KMS-11 (cell line): ENCODE results near the gene APIP.

ENCODE experiments used
- H2AFZ ChIP-seq: fragments of 200-600 bp; sonication (generic); 2 replicates; pipeline ENCODE4 v1.6.1; 2016; ENCODE audit warnings: antibody characterized with exemption, mixed run types, low read depth
- H3K27ac ChIP-seq: fragments of 200-600 bp; sonication (generic); 2 replicates; pipeline ENCODE4 v1.6.1; 2016; ENCODE audit warnings: mild to moderate bottlenecking, mixed run types
- H3K27me3 ChIP-seq: fragments of 200-600 bp; sonication (generic); 2 replicates; pipeline ENCODE4 v1.6.1; 2017; ENCODE audit warnings: mild to moderate bottlenecking, low read depth, mixed run types, moderate library complexity; ENCODE audit not compliant: insufficient read depth
- H3K36me3 ChIP-seq: fragments of 200-600 bp; sonication (generic); 2 replicates; pipeline ENCODE4 v1.6.1; 2017; ENCODE audit warnings: mild to moderate bottlenecking, mixed run types; ENCODE audit not compliant: insufficient read depth
- H3K4me1 ChIP-seq: fragments of 200-600 bp; sonication (generic); 2 replicates; pipeline ENCODE4 v1.6.1; 2016; ENCODE audit warnings: mild to moderate bottlenecking, low read depth, mixed run types; ENCODE audit not compliant: poor library complexity, severe bottlenecking
- H3K4me2 ChIP-seq: fragments of 200-600 bp; sonication (generic); 2 replicates; pipeline ENCODE4 v1.7.0; 2016; ENCODE audit warnings: mild to moderate bottlenecking, mixed run types
- H3K4me3 ChIP-seq: fragments of 200-600 bp; sonication (generic); IDR thresholded peaks from 2 replicates; pipeline ENCODE4 v1.6.1; 2017; ENCODE audit warnings: low read depth, low read length, mixed read lengths; ENCODE audit not compliant: insufficient read depth
- H3K79me2 ChIP-seq: fragments of 200-600 bp; sonication (generic); 2 replicates; pipeline ENCODE4 v1.6.1; 2016; ENCODE audit warnings: low read depth, mixed run types; ENCODE audit not compliant: insufficient read depth
- H3K9ac ChIP-seq: fragments of 200-600 bp; sonication (generic); 2 replicates; pipeline ENCODE4 v1.6.1; 2016; ENCODE audit warnings: mild to moderate bottlenecking, mixed run types
- H4K20me1 ChIP-seq: fragments of 200-600 bp; sonication (generic); 2 replicates; pipeline ENCODE4 v1.6.1; 2016; ENCODE audit warnings: mild to moderate bottlenecking, mixed run types; ENCODE audit not compliant: insufficient read depth
- CTCF ChIP-seq: fragments of 200-600 bp; sonication (generic); conservative IDR thresholded peaks from 2 replicates; pipeline ENCODE4 v1.6.1; 2017; ENCODE audit warnings: low read depth, mild to moderate bottlenecking, antibody characterized with exemption, low read length, moderate library complexity, mixed read lengths

Gene APIP

GRCh38 chr11:34856251-34856650, 59.9 kb downstream of the APIP start:
- H3K36me3 ChIP-seq, result no peaks in the 10 kb centered on the region
- no peak overlapping the region for H2AFZ ChIP-seq
- no peak overlapping the region for H3K9ac ChIP-seq
- H3K27ac ChIP-seq, result peak overlapping the region; percentile 99; the same call in 1 of the 2 replicates
- H3K4me2 ChIP-seq, result 0 out of 2 replicates have a peak overlapping the region, but pooled peaks have one; percentile 70
- no peak for TF ChIP-seq CTCF
- H3K4me3 ChIP-seq, result no peak overlapping the region
- no peaks in the 10 kb centered on the region for H4K20me1 ChIP-seq
- peaks cover 71% of the 10 kb centered on the region for H3K4me1 ChIP-seq
- no peaks in the 10 kb centered on the region for H3K79me2 ChIP-seq
- H3K27me3 ChIP-seq, result no peaks in the 10 kb centered on the region

GRCh38 chr11:34855754-34856095, 60.5 kb downstream of the APIP start:
- Histone ChIP-seq H3K36me3 (no peaks in the 10 kb centered on the region), H2AFZ (no peak overlapping the region), H3K27ac (no peak overlapping the region; the same call in 1 of the 2 replicates), H4K20me1 (no peaks in the 10 kb centered on the region), H3K9ac (no peak overlapping the region), H3K4me3 (no peak overlapping the region), H3K4me2 (no peak overlapping the region), H3K27me3 (no peaks in the 10 kb centered on the region), H3K79me2 (no peaks in the 10 kb centered on the region), H3K4me1 (peaks cover 66% of the 10 kb centered on the region)
- no peak for TF ChIP-seq CTCF

GRCh38 chr11:34855021-34855753, 61.0 kb downstream of the APIP start:
- Histone ChIP-seq H3K79me2 (no peaks in the 10 kb centered on the region), H2AFZ (no peak overlapping the region), H3K4me1 (peaks cover 61% of the 10 kb centered on the region), H3K4me2 (no peak overlapping the region), H4K20me1 (no peaks in the 10 kb centered on the region), H3K9ac (no peak overlapping the region), H3K27ac (no peak overlapping the region), H3K36me3 (no peaks in the 10 kb centered on the region), H3K27me3 (no peaks in the 10 kb centered on the region), H3K4me3 (no peak overlapping the region)
- no peak for TF ChIP-seq CTCF

- H3K27me3 ChIP-seq, result no peaks in the 10 kb centered on the region
- no peak for TF ChIP-seq CTCF
- no peak overlapping the region for H3K4me3 ChIP-seq
- no peak overlapping the region for H3K9ac ChIP-seq
- no peak overlapping the region for H2AFZ ChIP-seq
- no peak overlapping the region for H3K27ac ChIP-seq
- no peak overlapping the region for H3K4me2 ChIP-seq
- no peaks in the 10 kb centered on the region for H3K36me3 ChIP-seq
- H4K20me1 ChIP-seq, result no peaks in the 10 kb centered on the region
- H3K79me2 ChIP-seq, result no peaks in the 10 kb centered on the region
- H3K4me1 ChIP-seq, result peaks cover 28% of the 10 kb centered on the region
Measured at GRCh38 chr11:34851916-34852315, 64.3 kb downstream of the APIP start.
